ENCODE data around the gene ANO5.

ANO5 gene

DNA sequence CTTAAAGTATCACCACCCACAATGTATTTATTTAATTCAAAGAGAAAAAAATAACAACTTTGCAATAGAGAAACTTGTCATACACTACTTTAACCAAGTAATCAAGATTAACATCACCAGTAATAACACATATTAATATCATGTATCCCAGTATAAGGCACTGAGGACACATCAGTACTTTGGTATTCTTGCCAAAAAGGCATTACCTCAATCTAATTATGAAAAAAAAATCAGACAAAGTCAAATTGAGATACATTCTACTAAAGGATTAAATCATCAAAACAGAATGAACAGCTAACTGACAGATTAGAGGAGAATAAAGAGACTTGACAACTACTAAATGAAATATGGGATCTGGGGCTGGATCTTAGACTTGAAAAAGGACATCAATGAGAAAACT, 109.5 kb downstream of the ANO5 start:
- ChIA-PET POLR2A (no interaction called here), CTCF (interaction anchor here (0.6 to 4.8 kb wide), 4 partner anchors 21 to 412 kb away, joined by 3 to 50 read pairs (median 4); no protein-coding TSS in a partner anchor)
- Histone ChIP-seq H3K9me3 (ENCODE audit: control insufficient read depth, insufficient read depth, low read depth, low read length) (no peaks in the 10 kb centered on the region), H3K36me3 (ENCODE audit: control insufficient read depth in 2 of 2, insufficient read depth in 1 of 2, low read length in 2 of 2) (no peaks in the 10 kb centered on the region), H3K27ac (ENCODE audit: extremely low read depth, low read depth, low read length) (no peak overlapping the region), H3K4me3 (ENCODE audit: low read depth, low read length) (no peak overlapping the region), H3K4me1 (ENCODE audit: control insufficient read depth, insufficient read depth, low read length) (no peaks in the 10 kb centered on the region)
- TF ChIP-seq ZNF391 (tag by site-specific recombination; IDR thresholded peaks at IDR 0.05; ENCODE audit: borderline replicate concordance, low read depth) (no peak), AEBP2 (tag by site-specific recombination; IDR thresholded peaks at IDR 0.05; ENCODE audit: borderline replicate concordance) (no peak), ZNF677 (tag by site-specific recombination; IDR thresholded peaks at IDR 0.05) (no peak), GLIS2 (tag by site-specific recombination; IDR thresholded peaks at IDR 0.05) (no peak), ZNF660 (tag by site-specific recombination; IDR thresholded peaks at IDR 0.05) (no peak), CTCF (tag by site-specific recombination; IDR thresholded peaks at IDR 0.05) (no peak), ZNF341 (tag by site-specific recombination; IDR thresholded peaks at IDR 0.05; ENCODE audit: low read depth) (no peak), ZFHX2 (tag by site-specific recombination; conservative IDR thresholded peaks at IDR 0.05) (no peak), ZNF335 (tag by site-specific recombination; conservative IDR thresholded peaks at IDR 0.05) (no peak), ZNF184 (tag by site-specific recombination; IDR thresholded peaks at IDR 0.05) (no peak), ZNF48 (tag by site-specific recombination; IDR thresholded peaks at IDR 0.05) (no peak), ZNF501 (tag by site-specific recombination; IDR thresholded peaks at IDR 0.05) (no peak), KLF8 (tag by site-specific recombination; IDR thresholded peaks at IDR 0.05) (no peak), BCL11A (tag by site-specific recombination; IDR thresholded peaks at IDR 0.05; ENCODE audit: low read depth) (no peak)
- TF ChIP-seq, protein P1, sequence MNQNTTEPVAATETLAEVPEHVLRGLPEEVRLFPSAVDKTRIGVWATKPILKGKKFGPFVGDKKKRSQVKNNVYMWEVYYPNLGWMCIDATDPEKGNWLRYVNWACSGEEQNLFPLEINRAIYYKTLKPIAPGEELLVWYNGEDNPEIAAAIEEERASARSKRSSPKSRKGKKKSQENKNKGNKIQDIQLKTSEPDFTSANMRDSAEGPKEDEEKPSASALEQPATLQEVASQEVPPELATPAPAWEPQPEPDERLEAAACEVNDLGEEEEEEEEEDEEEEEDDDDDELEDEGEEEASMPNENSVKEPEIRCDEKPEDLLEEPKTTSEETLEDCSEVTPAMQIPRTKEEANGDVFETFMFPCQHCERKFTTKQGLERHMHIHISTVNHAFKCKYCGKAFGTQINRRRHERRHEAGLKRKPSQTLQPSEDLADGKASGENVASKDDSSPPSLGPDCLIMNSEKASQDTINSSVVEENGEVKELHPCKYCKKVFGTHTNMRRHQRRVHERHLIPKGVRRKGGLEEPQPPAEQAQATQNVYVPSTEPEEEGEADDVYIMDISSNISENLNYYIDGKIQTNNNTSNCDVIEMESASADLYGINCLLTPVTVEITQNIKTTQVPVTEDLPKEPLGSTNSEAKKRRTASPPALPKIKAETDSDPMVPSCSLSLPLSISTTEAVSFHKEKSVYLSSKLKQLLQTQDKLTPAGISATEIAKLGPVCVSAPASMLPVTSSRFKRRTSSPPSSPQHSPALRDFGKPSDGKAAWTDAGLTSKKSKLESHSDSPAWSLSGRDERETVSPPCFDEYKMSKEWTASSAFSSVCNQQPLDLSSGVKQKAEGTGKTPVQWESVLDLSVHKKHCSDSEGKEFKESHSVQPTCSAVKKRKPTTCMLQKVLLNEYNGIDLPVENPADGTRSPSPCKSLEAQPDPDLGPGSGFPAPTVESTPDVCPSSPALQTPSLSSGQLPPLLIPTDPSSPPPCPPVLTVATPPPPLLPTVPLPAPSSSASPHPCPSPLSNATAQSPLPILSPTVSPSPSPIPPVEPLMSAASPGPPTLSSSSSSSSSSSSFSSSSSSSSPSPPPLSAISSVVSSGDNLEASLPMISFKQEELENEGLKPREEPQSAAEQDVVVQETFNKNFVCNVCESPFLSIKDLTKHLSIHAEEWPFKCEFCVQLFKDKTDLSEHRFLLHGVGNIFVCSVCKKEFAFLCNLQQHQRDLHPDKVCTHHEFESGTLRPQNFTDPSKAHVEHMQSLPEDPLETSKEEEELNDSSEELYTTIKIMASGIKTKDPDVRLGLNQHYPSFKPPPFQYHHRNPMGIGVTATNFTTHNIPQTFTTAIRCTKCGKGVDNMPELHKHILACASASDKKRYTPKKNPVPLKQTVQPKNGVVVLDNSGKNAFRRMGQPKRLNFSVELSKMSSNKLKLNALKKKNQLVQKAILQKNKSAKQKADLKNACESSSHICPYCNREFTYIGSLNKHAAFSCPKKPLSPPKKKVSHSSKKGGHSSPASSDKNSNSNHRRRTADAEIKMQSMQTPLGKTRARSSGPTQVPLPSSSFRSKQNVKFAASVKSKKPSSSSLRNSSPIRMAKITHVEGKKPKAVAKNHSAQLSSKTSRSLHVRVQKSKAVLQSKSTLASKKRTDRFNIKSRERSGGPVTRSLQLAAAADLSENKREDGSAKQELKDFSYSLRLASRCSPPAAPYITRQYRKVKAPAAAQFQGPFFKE (tag by site-specific recombination; IDR thresholded peaks at IDR 0.05; ENCODE audit: borderline replicate concordance): no peak
- TF ChIP-seq, protein P2, sequence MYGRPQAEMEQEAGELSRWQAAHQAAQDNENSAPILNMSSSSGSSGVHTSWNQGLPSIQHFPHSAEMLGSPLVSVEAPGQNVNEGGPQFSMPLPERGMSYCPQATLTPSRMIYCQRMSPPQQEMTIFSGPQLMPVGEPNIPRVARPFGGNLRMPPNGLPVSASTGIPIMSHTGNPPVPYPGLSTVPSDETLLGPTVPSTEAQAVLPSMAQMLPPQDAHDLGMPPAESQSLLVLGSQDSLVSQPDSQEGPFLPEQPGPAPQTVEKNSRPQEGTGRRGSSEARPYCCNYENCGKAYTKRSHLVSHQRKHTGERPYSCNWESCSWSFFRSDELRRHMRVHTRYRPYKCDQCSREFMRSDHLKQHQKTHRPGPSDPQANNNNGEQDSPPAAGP (tag by site-specific recombination; IDR thresholded peaks at IDR 0.05): no peak
